COLO668 (cell line): ENCODE measurements around the gene IRGC.
"Not testable (repeated sequence)": the region's sequence is repeated elsewhere in the genome, so short reads cannot be mapped to it uniquely, and the experiment has no call there.

Experiments used
- DNase-seq: peaks from one replicate; lab custom pipeline; 2025; ENCODE audit not compliant: unreplicated experiment; lab: John Stamatoyannopoulos, UW

IRGC gene

DNA sequence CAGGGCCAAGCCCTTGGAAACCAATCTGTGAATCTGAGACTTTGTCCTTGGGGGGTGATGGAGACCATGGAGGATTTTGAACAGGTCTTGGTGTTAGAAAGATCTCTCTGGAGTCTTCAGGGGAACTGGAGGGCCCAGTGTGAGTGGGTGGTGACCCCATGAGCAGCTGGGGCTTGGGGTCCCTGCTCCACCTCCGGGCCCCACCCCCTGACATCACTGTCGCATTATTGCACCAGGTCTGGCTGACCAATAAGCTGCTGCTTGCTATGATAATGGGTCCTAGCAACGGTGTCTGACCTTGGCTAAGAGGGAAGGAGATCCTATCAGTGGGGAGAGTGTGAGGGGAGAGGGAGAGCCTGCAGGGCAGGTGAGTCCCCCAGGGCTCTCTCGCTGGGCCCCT lies at the start of gene IRGC:
Gene IRGC (plus strand): TSS at position 301 of the 400 bp plus-strand sequence. CDS start 2,483 bp downstream, outside the sequence.
- DNase-seq = no peak

DNA sequence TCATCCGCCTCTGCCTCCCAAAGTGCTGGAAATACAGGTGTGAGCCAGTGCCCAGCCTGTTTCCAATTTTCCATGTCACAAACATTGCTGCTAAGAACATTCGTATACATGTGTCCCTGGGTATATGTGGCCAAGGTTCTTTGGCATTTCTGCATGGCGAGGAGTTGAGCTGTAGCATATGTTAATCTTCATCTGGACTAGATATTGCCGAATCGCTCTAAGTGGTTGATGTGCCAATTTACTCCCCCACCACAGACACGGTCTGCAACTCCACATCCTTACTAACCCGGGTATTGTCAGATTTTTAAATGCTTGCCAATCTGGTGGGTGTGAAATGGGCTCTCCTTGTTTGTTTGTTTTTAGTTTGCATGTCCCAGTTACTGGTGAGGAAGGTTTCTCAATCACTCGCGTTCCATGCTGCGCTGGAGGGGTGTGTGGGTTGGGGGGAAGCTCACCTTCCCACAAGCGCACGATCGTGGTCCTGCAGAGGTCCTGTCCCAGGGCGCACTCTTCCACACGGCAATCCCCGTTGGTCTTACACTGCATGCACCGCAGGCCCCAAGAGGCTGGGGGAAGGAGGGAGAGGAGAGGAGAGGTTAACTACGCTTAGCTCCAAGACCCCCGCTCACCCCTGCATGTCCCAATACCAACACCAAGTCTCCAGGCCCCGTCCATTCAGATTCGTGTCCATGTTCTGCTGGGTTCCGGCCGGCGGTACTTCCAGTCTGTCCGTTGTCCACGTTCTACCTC lies 48.6 kb upstream of the IRGC start:
- no peak for DNase-seq

DNA sequence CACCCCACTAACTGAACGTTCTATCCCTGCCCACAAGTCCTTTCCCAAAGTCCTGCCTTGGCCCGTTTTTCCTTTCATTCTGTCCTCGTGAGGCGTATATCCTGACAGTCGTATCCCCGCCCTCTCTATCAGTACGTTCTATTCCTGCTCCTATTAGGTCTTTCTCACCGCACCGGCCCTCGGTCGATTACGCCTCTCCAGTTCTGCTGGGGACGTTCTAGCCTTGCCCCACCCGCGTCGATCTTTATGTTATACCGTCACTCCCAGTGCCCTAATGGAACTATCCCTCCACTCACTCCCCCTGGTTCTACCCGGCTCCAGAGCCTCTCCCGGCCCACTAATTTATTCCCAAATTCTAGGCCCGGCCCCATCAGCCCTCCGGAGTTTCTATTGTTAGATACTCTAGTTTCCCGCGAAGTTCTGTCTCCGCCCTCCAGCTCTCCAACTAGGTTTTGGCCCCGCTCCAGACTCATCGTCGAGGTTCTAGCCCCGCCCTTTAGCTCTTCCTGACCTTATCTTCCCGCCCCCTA lies 47.9 kb upstream of the IRGC start:
- peak; percentile 46 for DNase-seq

DNA sequence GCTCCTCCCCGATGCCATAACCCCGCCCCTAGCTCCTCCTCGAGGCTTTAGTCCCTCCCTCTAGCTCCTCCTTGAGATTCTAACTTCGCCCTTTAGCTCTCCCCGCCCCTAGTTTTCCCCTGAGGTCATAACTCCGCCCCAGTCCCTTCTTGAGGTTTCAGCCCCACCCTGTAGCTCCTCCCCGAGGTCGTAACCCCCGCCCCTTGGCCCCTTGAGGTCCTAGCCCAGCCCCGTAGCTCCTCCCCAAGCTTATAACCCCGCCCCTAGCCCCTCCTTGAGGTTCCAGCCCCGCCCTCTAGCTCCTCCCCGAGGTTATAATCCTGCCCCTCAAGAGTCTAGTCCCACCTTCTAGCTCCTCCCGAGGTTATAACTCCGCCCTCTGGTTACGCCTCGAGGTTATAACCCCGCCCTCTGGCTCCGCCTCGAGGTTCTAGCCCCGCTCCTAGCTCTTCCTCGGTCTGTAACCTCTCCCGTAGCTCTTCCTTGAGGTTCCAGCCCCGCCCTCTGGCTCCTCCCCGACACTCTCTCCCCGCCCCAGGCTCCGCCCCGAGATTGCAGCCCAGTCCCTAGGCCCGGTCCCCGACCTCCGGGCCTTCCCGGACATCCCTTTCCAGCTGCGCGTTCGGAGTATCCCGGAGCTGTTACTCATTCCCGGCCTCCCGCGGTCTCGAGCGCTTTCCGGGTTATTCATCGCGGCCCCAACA lies 47.3 kb upstream of the IRGC start:
- DNase-seq = peak; percentile 97

GRCh38 chr19:43672061-43672679 lies 43.7 kb upstream of the IRGC start:
- DNase-seq = no peak

DNA sequence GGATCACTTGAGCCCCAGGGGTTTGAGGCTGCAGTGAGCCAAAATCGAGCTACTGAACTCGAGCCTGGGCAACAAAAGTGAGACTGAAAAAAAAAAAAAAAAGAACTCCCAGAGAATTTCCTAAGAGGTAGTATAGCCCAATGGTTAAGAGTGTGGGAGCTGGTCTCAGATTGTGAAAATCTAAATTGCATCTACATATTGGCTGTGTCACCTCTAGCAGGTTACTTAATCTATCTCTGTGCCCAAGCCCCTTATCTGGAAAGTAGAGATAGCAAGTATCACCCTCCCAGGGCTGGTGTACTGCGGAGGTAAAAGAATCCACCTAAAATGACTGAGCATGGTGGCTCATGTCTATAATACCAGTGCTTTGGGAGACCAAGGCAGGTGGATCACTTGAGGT lies 42.2 kb upstream of the IRGC start:
- DNase-seq = no peak

GRCh38 chr19:43674183-43674582 lies 41.7 kb upstream of the IRGC start:
- DNase-seq = no peak

DNA sequence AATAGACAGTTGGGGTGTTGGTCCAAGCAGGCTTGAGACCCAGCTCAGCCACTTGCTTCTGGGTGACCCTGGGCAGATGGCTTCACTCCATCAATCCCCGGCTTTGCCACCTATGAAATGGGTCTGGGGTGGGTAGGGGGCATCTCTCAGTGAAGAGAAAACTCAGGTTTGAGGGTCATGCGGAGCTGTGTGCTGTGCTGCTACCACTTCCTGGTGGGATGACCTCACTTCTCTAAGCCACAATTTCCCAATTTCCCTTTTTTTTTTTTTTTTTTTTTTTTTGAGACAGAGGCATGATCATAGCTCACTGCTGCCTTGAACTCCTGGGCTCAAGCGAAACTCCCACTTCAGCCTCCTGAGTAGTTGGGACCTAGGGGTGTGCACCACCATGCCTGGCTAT lies 41.3 kb upstream of the IRGC start:
- DNase-seq = no peak

- no peak for DNase-seq
These were observed 40.5 kb upstream of the IRGC start for GRCh38 chr19:43675269-43675879.

DNA sequence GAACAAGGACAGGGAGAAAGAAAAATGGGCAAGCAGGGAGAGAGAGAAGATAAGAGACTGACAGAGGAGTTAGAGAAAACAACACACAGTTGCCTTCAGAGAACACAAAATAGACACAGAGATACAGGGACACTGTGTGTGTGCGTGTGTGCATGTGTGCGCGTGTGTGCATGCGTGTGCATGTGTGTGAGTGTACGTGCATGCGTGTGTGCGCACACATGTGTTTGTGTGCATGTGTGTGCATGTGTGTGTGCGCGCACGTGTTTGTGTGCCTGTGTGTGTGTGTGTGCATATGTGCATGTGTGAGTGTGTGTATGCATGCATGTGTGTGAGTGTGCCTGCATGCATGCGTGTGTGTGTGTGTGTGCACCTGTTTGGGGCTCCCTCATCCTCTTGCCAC lies 40.0 kb upstream of the IRGC start:
- DNase-seq = no peak

GRCh38 chr19:43678512-43679261 lies 37.2 kb upstream of the IRGC start:
- DNase-seq = no peak

DNA sequence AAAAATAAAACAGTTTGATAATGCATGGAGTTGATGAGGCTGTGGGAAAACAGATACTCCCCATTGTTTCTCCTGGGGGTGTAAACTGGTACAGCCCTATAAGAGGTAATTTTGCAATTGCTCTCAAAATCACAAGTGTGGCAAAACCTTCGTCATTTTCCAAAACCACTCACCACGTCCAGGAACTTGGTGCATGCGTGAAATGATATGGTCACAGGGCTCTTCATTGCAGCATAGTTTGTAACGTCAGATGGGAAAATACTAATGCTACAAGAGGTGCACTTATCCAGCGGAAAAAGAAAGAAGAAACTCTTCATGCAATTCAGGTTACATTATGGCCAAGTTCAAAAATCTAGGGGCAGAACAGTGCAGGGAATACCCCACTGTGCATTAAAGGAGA lies 34.1 kb upstream of the IRGC start:
- no peak for DNase-seq

DNA sequence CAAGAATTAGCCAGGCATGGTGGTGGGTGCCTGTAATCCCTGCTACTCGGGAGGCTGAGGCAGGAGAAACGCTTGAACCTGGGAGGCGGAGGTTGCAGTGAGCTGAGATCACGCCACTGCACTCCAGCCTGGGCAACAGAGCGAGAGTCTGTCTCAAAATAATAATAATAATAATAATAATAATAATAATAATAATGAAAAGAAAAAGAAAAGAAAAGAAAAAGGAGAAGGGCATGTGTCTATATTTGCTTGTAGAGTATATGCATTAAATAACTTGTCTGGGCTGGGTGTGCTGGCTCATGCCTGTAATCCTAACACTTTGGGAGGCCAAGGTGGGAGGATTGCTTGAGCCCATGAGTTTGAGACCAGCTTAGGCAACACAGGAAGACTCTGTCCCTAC lies 33.6 kb upstream of the IRGC start:
- not testable (repeated sequence) for DNase-seq

GRCh38 chr19:43682824-43683661 lies 32.8 kb upstream of the IRGC start:
- DNase-seq = no peak

- DNase-seq = no peak
These were observed 32.0 kb upstream of the IRGC start for GRCh38 chr19:43683905-43684304.

GRCh38 chr19:43684326-43684725 lies 31.6 kb upstream of the IRGC start:
- no peak for DNase-seq

DNA sequence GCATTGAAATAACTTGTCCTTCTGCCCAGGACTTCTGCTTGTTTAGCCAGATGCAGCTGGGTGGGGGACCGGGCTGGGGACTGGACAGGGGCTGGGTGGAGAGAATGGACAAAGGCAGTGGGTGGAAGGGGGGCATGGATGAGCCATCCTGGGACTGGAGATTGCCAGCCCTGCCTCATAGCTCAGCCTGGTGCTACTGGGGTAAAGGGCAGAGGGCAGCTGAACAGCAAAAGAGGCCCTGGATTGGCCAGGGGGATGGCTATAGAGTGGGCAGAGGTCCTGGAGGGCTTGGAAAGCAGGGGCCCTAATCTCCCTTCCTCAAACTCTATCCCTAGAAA lies 28.2 kb upstream of the IRGC start:
- DNase-seq = no peak

- no peak for DNase-seq
These were observed 27.7 kb upstream of the IRGC start for GRCh38 chr19:43688059-43688701.

GRCh38 chr19:43690444-43690843 lies 25.4 kb upstream of the IRGC start:
- DNase-seq = no peak

- DNase-seq = no peak
These were observed 25.0 kb upstream of the IRGC start for GRCh38 chr19:43690890-43691289.
